OCI-LY7 (cell line): ENCODE measurements around the gene ZC3H15. TPM values are rescaled to one million over a fixed set of nuclear protein-coding genes. Genes with fewer than 3 reads are reported as not detected.

Experiments used
- BruUV-seq: library from RNA; stranded (reverse); fragments of 400-500 nt; replicated peaks from 2 replicates; lab custom pipeline; 2021; lab: Mats Ljungman, UMichigan
- CTCF ChIA-PET: fragments of 300-600 bp; sonication (Branson Sonifier 250); formaldehyde crosslinking; loops from one replicate; lab custom pipeline; 2022; ENCODE audit warnings: antibody characterized with exemption; ENCODE audit not compliant: unreplicated experiment; lab: Charles Lee
- POLR2A ChIA-PET: fragments of 300-600 bp; sonication (Branson Sonifier 250); formaldehyde crosslinking; loops from one replicate; lab custom pipeline; 2022; ENCODE audit warnings: antibody characterized with exemption; lab: Charles Lee
- DNase-seq: peaks from one replicate; pipeline ENCODE4 v3.0.0-alpha.2; 2015; ENCODE audit warnings: low spot score
- H2AFZ ChIP-seq: fragments of 200-600 bp; sonication (generic), shearing (Covaris generic); 2 replicates; pipeline ENCODE4 v1.6.1; 2014; ENCODE audit warnings: mild to moderate bottlenecking, antibody characterized with exemption, low read length, moderate library complexity
- H3K27ac ChIP-seq: fragments of 200-600 bp; sonication (generic); 2 replicates; pipeline ENCODE4 v1.5.1; 2014; ENCODE audit warnings: mixed run types, low read depth, mild to moderate bottlenecking, moderate library complexity, low read length, inconsistent platforms; ENCODE audit not compliant: poor library complexity, severe bottlenecking
- H3K36me3 ChIP-seq: fragments of 200-600 bp; sonication (generic); 2 replicates; pipeline ENCODE4 v1.6.1; 2014; ENCODE audit warnings: mild to moderate bottlenecking, antibody characterized with exemption, low read length, moderate library complexity, mixed read lengths; ENCODE audit not compliant: insufficient read depth
- H3K4me1 ChIP-seq: fragments of 200-600 bp; sonication (generic); 2 replicates; pipeline ENCODE4 v1.5.1; 2014; ENCODE audit warnings: mild to moderate bottlenecking, low read length; ENCODE audit not compliant: insufficient read depth, poor library complexity, severe bottlenecking
- H3K4me2 ChIP-seq: fragments of 200-600 bp; sonication (generic); 2 replicates; pipeline ENCODE4 v1.6.1; 2014; ENCODE audit warnings: mild to moderate bottlenecking, low read length
- H3K4me3 ChIP-seq: fragments of 200-600 bp; sonication (generic); 2 replicates; pipeline ENCODE4 v1.5.1; 2014; ENCODE audit warnings: mild to moderate bottlenecking, low read depth, low read length; ENCODE audit not compliant: poor library complexity, severe bottlenecking
- H3K79me2 ChIP-seq: fragments of 200-600 bp; sonication (generic); 2 replicates; pipeline ENCODE4 v1.6.1; 2016; ENCODE audit warnings: low read depth, mild to moderate bottlenecking, low read length, moderate library complexity, mixed read lengths; ENCODE audit not compliant: insufficient read depth
- H3K9me2 ChIP-seq: fragments of 200-600 bp; sonication (generic); 2 replicates; pipeline ENCODE4 v1.6.1; 2016; ENCODE audit warnings: mild to moderate bottlenecking, low read length, mixed read lengths; ENCODE audit not compliant: insufficient read depth
- H3K9me3 ChIP-seq: fragments of 200-600 bp; sonication (generic); 2 replicates; pipeline ENCODE4 v1.6.1; 2014; ENCODE audit warnings: mild to moderate bottlenecking, mixed run types, low read length, mixed read lengths
- H4K20me1 ChIP-seq: fragments of 200-600 bp; sonication (generic); 2 replicates; pipeline ENCODE4 v1.6.1; 2014; ENCODE audit warnings: mild to moderate bottlenecking, antibody characterized with exemption, low read length, moderate library complexity, mixed read lengths; ENCODE audit not compliant: insufficient read depth
- EZH2phosphoT487 ChIP-seq: fragments of 200-600 bp; sonication (generic); IDR thresholded peaks from 2 replicates; pipeline ENCODE4 v1.6.1; 2018; ENCODE audit warnings: low read depth, borderline replicate concordance, mild to moderate bottlenecking, mixed run types, antibody characterized with exemption, low read length, moderate library complexity, mixed read lengths
- intact Hi-C: fragments of 100-400 bp; cut with micrococcal nuclease; formaldehyde crosslinking; loops from one replicate; pipeline ENCODE4 v1.10.0; 2022; ENCODE audit not compliant: unreplicated experiment
- total RNA-seq, 2 experiments: library from RNA; depleted of rRNA in 1 of 2; stranded (reverse); fragments of >200 nt in 1 of 2; shearing (Covaris generic) in 1 of 2; gene quantifications; 2 replicates each; pipeline ENCODE4 v1.2.3, GENCODE V29; 2014 to 2022
- TF ChIP-seq, protein P1 (sequence below): fragments of 200-600 bp; sonication (generic); conservative IDR thresholded peaks from 2 replicates; pipeline ENCODE4 v1.5.1; 2014; ENCODE audit warnings: mild to moderate bottlenecking, antibody characterized with exemption, low read length, moderate library complexity, mixed read lengths

ZC3H15 gene
- total RNA-seq, 2 experiments from 2014 or later = 47.7 to 74.0 TPM

DNA sequence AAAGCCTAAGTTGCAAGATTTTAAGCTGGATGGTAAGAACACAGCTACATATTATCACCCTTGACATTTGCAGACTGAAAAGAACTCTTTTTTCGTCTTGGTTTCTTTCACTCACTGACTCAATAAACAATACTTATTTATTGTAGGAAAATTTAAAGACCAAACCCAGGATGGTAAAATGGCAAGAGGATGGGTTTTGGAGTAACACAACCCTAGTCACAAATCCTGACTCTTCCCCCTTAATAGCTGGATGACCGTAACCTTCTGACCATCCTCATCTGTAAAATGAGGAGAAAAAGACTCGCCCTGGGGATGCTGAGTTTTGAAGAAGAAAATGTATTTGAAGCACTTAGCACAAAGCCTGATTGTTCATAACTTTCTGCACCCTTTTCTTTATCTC, 48.3 kb downstream of the ZC3H15 start:
- POLR2A ChIA-PET = no interaction called here
- TF ChIP-seq EZH2phosphoT487 = no peak
- TF ChIP-seq, protein P1, sequence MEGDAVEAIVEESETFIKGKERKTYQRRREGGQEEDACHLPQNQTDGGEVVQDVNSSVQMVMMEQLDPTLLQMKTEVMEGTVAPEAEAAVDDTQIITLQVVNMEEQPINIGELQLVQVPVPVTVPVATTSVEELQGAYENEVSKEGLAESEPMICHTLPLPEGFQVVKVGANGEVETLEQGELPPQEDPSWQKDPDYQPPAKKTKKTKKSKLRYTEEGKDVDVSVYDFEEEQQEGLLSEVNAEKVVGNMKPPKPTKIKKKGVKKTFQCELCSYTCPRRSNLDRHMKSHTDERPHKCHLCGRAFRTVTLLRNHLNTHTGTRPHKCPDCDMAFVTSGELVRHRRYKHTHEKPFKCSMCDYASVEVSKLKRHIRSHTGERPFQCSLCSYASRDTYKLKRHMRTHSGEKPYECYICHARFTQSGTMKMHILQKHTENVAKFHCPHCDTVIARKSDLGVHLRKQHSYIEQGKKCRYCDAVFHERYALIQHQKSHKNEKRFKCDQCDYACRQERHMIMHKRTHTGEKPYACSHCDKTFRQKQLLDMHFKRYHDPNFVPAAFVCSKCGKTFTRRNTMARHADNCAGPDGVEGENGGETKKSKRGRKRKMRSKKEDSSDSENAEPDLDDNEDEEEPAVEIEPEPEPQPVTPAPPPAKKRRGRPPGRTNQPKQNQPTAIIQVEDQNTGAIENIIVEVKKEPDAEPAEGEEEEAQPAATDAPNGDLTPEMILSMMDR = no peak
- H3K9me3 ChIP-seq = no peaks in the 10 kb centered on the region
- no peaks in the 10 kb centered on the region for H3K9me2 ChIP-seq
- H3K4me2 ChIP-seq = no peak overlapping the region
- no peak overlapping the region for H3K27ac ChIP-seq
- H3K4me3 ChIP-seq = no peak overlapping the region
- H3K4me1 ChIP-seq = no peaks in the 10 kb centered on the region
- no peaks in the 10 kb centered on the region for H3K79me2 ChIP-seq
- CTCF ChIA-PET = no interaction called here
- no peaks in the 10 kb centered on the region for H4K20me1 ChIP-seq
- intact Hi-C loops = no loop called here
- DNase-seq = no peak
- no TSS peak for BruUV-seq
- H3K36me3 ChIP-seq = no peaks in the 10 kb centered on the region
- H2AFZ ChIP-seq = no peak overlapping the region

DNA sequence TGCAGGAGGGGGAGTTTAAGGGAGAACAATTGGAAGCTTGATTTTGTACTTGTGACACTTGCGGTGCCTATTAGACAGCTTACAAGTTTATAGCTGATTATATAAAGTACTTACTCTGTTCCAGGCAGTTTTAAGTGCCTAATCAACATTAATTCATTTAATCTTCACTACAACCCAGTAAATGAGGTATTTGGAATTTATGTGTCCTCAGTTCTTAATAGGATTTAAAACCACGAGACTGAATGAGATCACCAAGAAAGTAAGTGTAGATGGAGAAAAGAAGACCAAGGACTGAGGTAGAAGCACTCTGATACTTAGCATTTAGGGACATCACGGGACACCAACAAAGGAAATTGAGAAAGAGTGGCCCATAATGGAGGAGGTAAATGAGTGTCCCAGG, 49.8 kb downstream of the ZC3H15 start:
- no peak overlapping the region for H3K27ac ChIP-seq
- H3K79me2 ChIP-seq = no peaks in the 10 kb centered on the region
- H3K4me1 ChIP-seq = no peaks in the 10 kb centered on the region
- CTCF ChIA-PET = no interaction called here
- no peaks in the 10 kb centered on the region for H4K20me1 ChIP-seq
- no TSS peak for BruUV-seq
- no peak overlapping the region for H3K4me3 ChIP-seq
- DNase-seq = no peak
- POLR2A ChIA-PET = no interaction called here
- TF ChIP-seq, protein P1 = no peak
- TF ChIP-seq EZH2phosphoT487 = no peak
- H3K9me2 ChIP-seq = no peaks in the 10 kb centered on the region
- no peak overlapping the region for H2AFZ ChIP-seq
- H3K9me3 ChIP-seq = no peaks in the 10 kb centered on the region
- H3K4me2 ChIP-seq = no peak overlapping the region
- intact Hi-C loops = no loop called here
- no peaks in the 10 kb centered on the region for H3K36me3 ChIP-seq

- intact Hi-C loops = no loop called here
- Histone ChIP-seq H3K9me2 (no peaks in the 10 kb centered on the region), H3K36me3 (no peaks in the 10 kb centered on the region), H4K20me1 (no peaks in the 10 kb centered on the region), H3K79me2 (no peaks in the 10 kb centered on the region), H3K4me3 (no peak overlapping the region), H3K9me3 (no peaks in the 10 kb centered on the region), H2AFZ (no peak overlapping the region), H3K4me2 (no peak overlapping the region), H3K4me1 (no peaks in the 10 kb centered on the region), H3K27ac (no peak overlapping the region)
- DNase-seq = no peak
- TF ChIP-seq, protein P1 = no peak
- TF ChIP-seq EZH2phosphoT487 = no peak
- BruUV-seq = no TSS peak
- POLR2A ChIA-PET = no interaction called here
- CTCF ChIA-PET = no interaction called here
Measured at GRCh38 chr2:186537019-186537418, 51.0 kb downstream of the ZC3H15 start.
